Neuronal stem cell (in vitro differentiated cells): ENCODE data around the gene SLC5A5.

Experiments
- DNase-seq: peaks from one replicate; pipeline ENCODE4 v3.0.0-alpha.2; 2013; ENCODE audit warnings: low spot score
- H2AFZ ChIP-seq: one replicate; pipeline ENCODE4 v1.6.1; 2013; ENCODE audit warnings: mild to moderate bottlenecking, low read length, inconsistent platforms
- H2AK5ac ChIP-seq: 2 replicates; pipeline ENCODE4 v1.6.1; 2013; ENCODE audit warnings: low read depth, mild to moderate bottlenecking, inconsistent platforms, low read length, moderate library complexity, mixed read lengths
- H2BK120ac ChIP-seq: 2 replicates; pipeline ENCODE4 v1.6.1; 2013; ENCODE audit warnings: low read depth, mild to moderate bottlenecking, inconsistent platforms, low read length, moderate library complexity, mixed read lengths
- H2BK12ac ChIP-seq: one replicate; pipeline ENCODE4 v1.6.1; 2013; ENCODE audit warnings: low read length, inconsistent platforms
- H2BK15ac ChIP-seq: 2 replicates; pipeline ENCODE4 v1.6.1; 2013; ENCODE audit warnings: mild to moderate bottlenecking, low read length, inconsistent platforms, mixed read lengths
- H2BK5ac ChIP-seq: one replicate; pipeline ENCODE4 v1.6.1; 2013; ENCODE audit warnings: inconsistent platforms, mild to moderate bottlenecking, low read length, moderate library complexity
- H3K14ac ChIP-seq: one replicate; pipeline ENCODE4 v1.6.1; 2013; ENCODE audit warnings: low read length, inconsistent platforms
- H3K18ac ChIP-seq: 2 replicates; pipeline ENCODE4 v1.6.1; 2013; ENCODE audit warnings: low read length, inconsistent platforms
- H3K23ac ChIP-seq: 2 replicates; pipeline ENCODE4 v1.6.1; 2013; ENCODE audit warnings: low read depth, mild to moderate bottlenecking, mixed read lengths, low read length, inconsistent platforms; ENCODE audit not compliant: poor library complexity
- H3K27ac ChIP-seq: replicated peaks from 3 replicates; pipeline ENCODE4 v1.5.1; 2013; ENCODE audit warnings: low read length, inconsistent platforms
- H3K27me3 ChIP-seq, 3 experiments: 2 replicates each; pipeline ENCODE4 v1.6.1; 2013; ENCODE audit warnings: low read length in 3 of 3, mild to moderate bottlenecking in 2 of 3, inconsistent platforms in 1 of 3, low read depth in 1 of 3, mixed read lengths in 1 of 3, moderate library complexity in 1 of 3; ENCODE audit not compliant: control insufficient read depth in 3 of 3, insufficient read depth in 3 of 3
- H3K36me3 ChIP-seq, 2 donors: replicated peaks in 1 of 2; 2 replicates each; pipeline ENCODE4 v1.6.1; 2013; ENCODE audit warnings: low read length in 2 of 2; ENCODE audit not compliant: control insufficient read depth in 2 of 2, insufficient read depth in 2 of 2
- H3K4ac ChIP-seq: 2 replicates; pipeline ENCODE4 v1.6.1; 2013; ENCODE audit warnings: inconsistent platforms, mild to moderate bottlenecking, low read length, moderate library complexity
- H3K4me1 ChIP-seq, 2 donors: 1 replicate in 1 of 2; 2 replicates in 1 of 2; pipeline ENCODE4 v1.6.1; 2013; ENCODE audit warnings: low read length in 2 of 2, low read depth in 1 of 2; ENCODE audit not compliant: control insufficient read depth in 2 of 2, insufficient read depth in 1 of 2
- H3K4me2 ChIP-seq: one replicate; pipeline ENCODE4 v1.6.1; 2013; ENCODE audit warnings: mild to moderate bottlenecking, low read length, inconsistent platforms; ENCODE audit not compliant: insufficient read depth, poor library complexity, severe bottlenecking
- H3K4me3 ChIP-seq, 2 donors: 2 replicates each; pipeline ENCODE4 v1.5.1; 2013; ENCODE audit warnings: low read length in 2 of 2, mild to moderate bottlenecking in 2 of 2, inconsistent platforms in 1 of 2, moderate library complexity in 1 of 2
- H3K79me1 ChIP-seq: one replicate; pipeline ENCODE4 v1.6.1; 2013; ENCODE audit warnings: low read depth, mild to moderate bottlenecking, inconsistent platforms, low read length, moderate library complexity
- H3K9ac ChIP-seq: one replicate; pipeline ENCODE4 v1.6.1; 2013; ENCODE audit warnings: mild to moderate bottlenecking, low read depth, low read length, inconsistent platforms; ENCODE audit not compliant: poor library complexity
- H3K9me3 ChIP-seq, 2 donors: replicated peaks in 1 of 2; 2 replicates each; pipeline versions ENCODE3 to v1.6.1; 2013; ENCODE audit warnings: low read length in 2 of 2, mild to moderate bottlenecking in 2 of 2, inconsistent platforms in 1 of 2, low read depth in 1 of 2, mixed read lengths in 1 of 2, moderate library complexity in 1 of 2; ENCODE audit not compliant: control insufficient read depth in 2 of 2, insufficient read depth in 1 of 2
- H4K8ac ChIP-seq: one replicate; pipeline ENCODE4 v1.6.1; 2013; ENCODE audit warnings: low read depth, mild to moderate bottlenecking, inconsistent platforms, low read length, moderate library complexity
- H4K91ac ChIP-seq: one replicate; pipeline ENCODE4 v1.6.1; 2013; ENCODE audit warnings: low read length, low read depth, mild to moderate bottlenecking, inconsistent platforms; ENCODE audit not compliant: poor library complexity
- WGBS, 2 donors: extraction: QIAGEN DNeasy Blood & Tissue Kit; methylation state at CpG; one replicate each; pipeline ENCODE4 v1.1.7; 2013; ENCODE audit warnings: missing lambda C conversion rate in 2 of 2, mixed read lengths in 1 of 2; ENCODE audit not compliant: insufficient read length in 2 of 2, insufficient replicate concordance in 1 of 2; ENCODE audit errors: extremely low coverage in 2 of 2; 5-methylcytosine and 5-hydroxymethylcytosine counted together

The SLC5A5 gene

DNA sequence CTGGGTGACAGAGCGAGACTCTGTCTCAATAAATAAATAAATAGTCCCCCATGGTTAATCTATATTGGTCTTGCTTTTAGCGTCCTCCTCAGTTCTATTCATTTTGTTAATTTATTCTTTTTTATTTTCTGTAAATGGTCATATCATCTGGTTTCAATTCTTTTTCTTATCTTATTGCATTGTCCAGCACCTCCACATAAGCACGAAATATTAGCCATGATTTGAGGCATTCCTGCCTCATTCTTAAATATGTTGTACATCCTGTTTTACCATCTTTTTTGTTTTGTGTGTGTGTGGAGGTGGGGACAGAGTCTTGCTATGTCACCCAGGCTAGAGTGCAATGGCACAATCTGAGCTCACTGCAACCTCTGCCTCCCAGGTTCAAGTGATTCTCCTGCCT lies 36.5 kb downstream of the SLC5A5 start:
- Histone ChIP-seq H3K4me3 (no peak overlapping the region), H2BK120ac (no peak overlapping the region), H3K4me2 (no peak overlapping the region), H3K23ac (no peak overlapping the region), H3K27ac (no peak overlapping the region), H2BK5ac (no peak overlapping the region), H3K9ac (no peak overlapping the region), H2BK15ac (no peak overlapping the region), H3K79me1 (no peaks in the 10 kb centered on the region), H2AFZ (no peak overlapping the region), H3K36me3 (no peaks in the 10 kb centered on the region), H3K27me3 (peaks cover 0 to 3% (median 0%) of the 10 kb centered on the region in 3 experiments), H4K8ac (no peak overlapping the region), H3K4ac (no peak overlapping the region), H3K4me1 (peaks cover 0 to 5% of the 10 kb centered on the region in 2 donors), H2AK5ac (no peak overlapping the region), H2BK12ac (no peak overlapping the region), H3K14ac (no peak overlapping the region), H3K9me3 (peaks cover 0 to 2% of the 10 kb centered on the region in 2 donors), H4K91ac (no peak overlapping the region), H3K18ac (no peak overlapping the region)
- no peak for DNase-seq
- WGBS, 2 donors: no CpG with 5 or more reads among the region's 3 CpGs

DNA sequence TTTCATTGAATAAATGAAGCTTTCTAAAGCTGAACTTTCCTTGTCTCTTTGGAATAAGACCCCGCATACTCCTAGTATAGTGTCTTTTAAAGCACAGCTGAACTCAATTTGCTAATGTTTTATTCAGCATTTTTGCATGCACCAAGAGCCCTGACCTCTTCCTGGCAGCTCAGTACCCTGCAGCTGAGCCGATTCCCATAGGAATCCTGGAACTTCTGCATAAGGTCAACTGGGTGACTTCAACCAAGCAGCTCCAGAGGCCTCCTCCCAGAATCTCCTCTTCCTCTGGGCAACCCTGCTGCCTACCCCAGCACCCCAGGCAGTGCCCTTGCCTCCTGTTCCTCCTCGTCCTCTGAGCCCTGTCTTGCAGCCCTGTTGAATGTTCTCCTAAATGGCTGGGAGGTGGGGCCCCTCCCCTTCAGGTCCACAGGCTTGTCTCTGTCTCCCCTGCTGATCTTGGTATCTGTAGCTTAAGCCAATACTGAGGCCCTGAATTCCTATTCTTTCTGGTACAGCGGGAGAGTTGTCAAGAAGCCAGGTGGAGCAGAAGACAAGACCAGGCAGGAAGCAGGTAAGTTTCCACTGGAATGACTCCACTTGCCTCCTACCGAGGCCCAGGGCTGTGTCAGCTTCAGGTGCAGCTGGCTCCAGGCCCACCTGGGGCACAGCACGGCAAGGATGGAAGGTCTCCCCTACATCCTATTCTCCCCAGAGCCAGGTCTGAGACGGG lies 37.4 kb downstream of the SLC5A5 start:
- no peak overlapping the region for H2BK12ac ChIP-seq
- no peak overlapping the region for H3K23ac ChIP-seq
- H3K27ac ChIP-seq: no peak overlapping the region
- H2AK5ac ChIP-seq: no peak overlapping the region
- H3K18ac ChIP-seq: peak overlapping the region; percentile 27
- H2BK5ac ChIP-seq: no peak overlapping the region
- H3K4me3 ChIP-seq: peak overlapping the region in 1 of 2 donors; percentile 2
- no peak overlapping the region for H4K91ac ChIP-seq
- H3K9ac ChIP-seq: no peak overlapping the region
- peaks cover 2 to 3% of the 10 kb centered on the region in 2 donors for H3K9me3 ChIP-seq
- no peak overlapping the region for H3K4ac ChIP-seq
- H4K8ac ChIP-seq: no peak overlapping the region
- no peak overlapping the region for H3K14ac ChIP-seq
- H3K36me3 ChIP-seq: no peaks in the 10 kb centered on the region
- no peak overlapping the region for H2BK15ac ChIP-seq
- peaks cover 0 to 3% (median 0%) of the 10 kb centered on the region in 3 experiments for H3K27me3 ChIP-seq
- DNase-seq: no peak
- no peaks in the 10 kb centered on the region for H3K79me1 ChIP-seq
- no peak overlapping the region for H2BK120ac ChIP-seq
- H3K4me1 ChIP-seq: peaks cover 0 to 5% of the 10 kb centered on the region in 2 donors
- H3K4me2 ChIP-seq: no peak overlapping the region
- WGBS, 2 donors: no CpG with 5 or more reads among the region's 7 CpGs
- H2AFZ ChIP-seq: no peak overlapping the region

DNA sequence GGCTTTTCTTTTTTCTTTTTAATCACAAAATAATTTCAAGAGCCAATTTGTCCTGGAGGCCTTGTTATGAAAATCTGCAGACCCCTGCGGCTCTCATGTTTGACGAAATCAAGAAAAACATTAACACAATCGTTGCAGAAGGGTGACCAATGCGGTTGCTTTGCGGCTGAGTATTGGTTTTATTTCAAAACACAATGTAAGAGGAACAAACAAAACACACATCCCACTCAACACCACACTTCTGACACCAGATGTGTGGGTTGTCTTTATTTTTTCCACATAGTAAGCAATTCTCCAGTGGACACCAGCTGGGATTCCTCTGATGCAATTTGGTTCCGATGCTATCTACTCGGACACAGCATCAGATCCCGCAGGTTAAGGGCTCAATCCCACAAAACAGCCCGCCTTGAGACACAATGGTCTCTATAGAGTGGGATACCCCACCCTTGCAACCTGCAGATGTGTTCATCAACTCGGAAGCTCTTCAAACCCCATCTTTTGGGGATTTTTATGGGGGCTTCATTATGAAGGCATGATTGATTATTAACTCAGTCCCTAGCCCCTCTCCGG lies 39.1 kb downstream of the SLC5A5 start:
- peaks cover 0 to 3% (median 0%) of the 10 kb centered on the region in 3 experiments for H3K27me3 ChIP-seq
- no peak overlapping the region for H3K4me3 ChIP-seq
- no peak overlapping the region for H2BK5ac ChIP-seq
- H3K9ac ChIP-seq: no peak overlapping the region
- no peak overlapping the region for H3K14ac ChIP-seq
- H3K27ac ChIP-seq: no peak overlapping the region
- no peak overlapping the region for H3K4ac ChIP-seq
- H3K9me3 ChIP-seq: peaks cover 2 to 3% of the 10 kb centered on the region in 2 donors
- no peak overlapping the region for H4K8ac ChIP-seq
- no CpG with 5 or more reads among the region's 11 CpGs for WGBS, 2 donors
- DNase-seq: no peak
- no peak overlapping the region for H2BK12ac ChIP-seq
- no peak overlapping the region for H2BK15ac ChIP-seq
- H3K4me2 ChIP-seq: no peak overlapping the region
- H3K36me3 ChIP-seq: no peaks in the 10 kb centered on the region
- H3K4me1 ChIP-seq: peaks cover 0 to 5% of the 10 kb centered on the region in 2 donors
- no peak overlapping the region for H3K23ac ChIP-seq
- no peak overlapping the region for H4K91ac ChIP-seq
- no peaks in the 10 kb centered on the region for H3K79me1 ChIP-seq
- no peak overlapping the region for H2BK120ac ChIP-seq
- H2AFZ ChIP-seq: no peak overlapping the region
- H2AK5ac ChIP-seq: no peak overlapping the region
- H3K18ac ChIP-seq: no peak overlapping the region

DNA sequence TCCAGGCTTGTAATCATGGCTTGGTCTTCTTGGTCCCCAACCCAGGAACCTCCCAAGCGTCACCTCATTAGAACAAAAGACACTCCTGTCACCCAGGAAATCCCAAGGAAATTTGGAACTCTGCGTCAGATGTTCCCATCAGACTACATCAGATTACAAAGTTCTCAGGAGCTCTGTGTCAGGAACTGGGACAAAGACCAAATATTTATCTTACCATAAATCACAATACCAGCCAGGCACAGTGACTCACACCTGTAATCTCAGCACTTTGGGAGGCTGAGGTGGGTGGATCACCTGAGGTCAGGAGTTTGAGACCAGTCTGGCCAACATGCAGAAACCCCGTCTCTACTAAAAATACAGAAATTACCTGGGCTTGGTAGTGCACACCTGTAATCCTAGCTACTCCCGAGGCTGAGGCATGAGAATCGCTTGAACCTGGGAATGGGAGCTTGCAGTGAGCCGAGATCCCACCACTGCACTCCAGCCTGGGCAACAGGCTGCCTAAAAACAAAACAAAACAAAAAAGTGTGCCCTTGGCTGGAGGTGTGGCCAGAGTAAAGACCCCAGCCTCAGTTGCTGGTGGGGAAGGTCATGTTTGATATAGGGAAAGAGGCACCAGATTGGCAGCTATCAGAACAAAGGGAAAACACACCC lies 44.3 kb downstream of the SLC5A5 start:
- Histone ChIP-seq H3K36me3 (no peaks in the 10 kb centered on the region), H2AK5ac (no peak overlapping the region), H3K14ac (no peak overlapping the region), H3K27ac (no peak overlapping the region), H2BK12ac (no peak overlapping the region), H3K18ac (no peak overlapping the region), H4K8ac (no peak overlapping the region), H2BK5ac (no peak overlapping the region), H3K4me1 (no peaks in the 10 kb centered on the region), H4K91ac (no peak overlapping the region), H3K27me3 (peaks cover 0 to under 1% (median 0%) of the 10 kb centered on the region in 3 experiments), H3K9ac (no peak overlapping the region), H3K4ac (no peak overlapping the region), H3K9me3 (peaks cover 3% of the 10 kb centered on the region in 2 donors), H3K79me1 (no peaks in the 10 kb centered on the region), H2AFZ (no peak overlapping the region), H2BK120ac (no peak overlapping the region), H2BK15ac (no peak overlapping the region), H3K4me2 (no peak overlapping the region), H3K23ac (no peak overlapping the region), H3K4me3 (peak overlapping the region in 1 of 2 donors; percentile 46)
- WGBS, 2 donors: no CpG with 5 or more reads among the region's 6 CpGs
- DNase-seq: no peak
